Measurements from ENCODE around the gene PYM1.
A peak's percentile ranks its signal among the peaks of the same experiment; 100 is the strongest.

Gene PYM1

GRCh38 chr12:55927588-55928502, at the start of gene PYM1:
TSS of gene PYM1 (minus strand) at chr12:55927894. CDS start at chr12:55927761, 133 bp downstream.
- peak; percentile 87 for DNase-seq

- DNase-seq, result no peak
Observed at GRCh38 chr12:55974308-55974730, 46.6 kb upstream of the PYM1 start.

- DNase-seq, result peak; percentile 99
Observed at GRCh38 chr12:55973599-55974307, 46.1 kb upstream of the PYM1 start, which contains the start of gene RAB5B. TSS of gene RAB5B (plus strand) at chr12:55974078. CDS start at chr12:55986961, 12,883 bp downstream.

GRCh38 chr12:55972911-55973598, 45.4 kb upstream of the PYM1 start:
- DNase-seq, result no peak

DNA sequence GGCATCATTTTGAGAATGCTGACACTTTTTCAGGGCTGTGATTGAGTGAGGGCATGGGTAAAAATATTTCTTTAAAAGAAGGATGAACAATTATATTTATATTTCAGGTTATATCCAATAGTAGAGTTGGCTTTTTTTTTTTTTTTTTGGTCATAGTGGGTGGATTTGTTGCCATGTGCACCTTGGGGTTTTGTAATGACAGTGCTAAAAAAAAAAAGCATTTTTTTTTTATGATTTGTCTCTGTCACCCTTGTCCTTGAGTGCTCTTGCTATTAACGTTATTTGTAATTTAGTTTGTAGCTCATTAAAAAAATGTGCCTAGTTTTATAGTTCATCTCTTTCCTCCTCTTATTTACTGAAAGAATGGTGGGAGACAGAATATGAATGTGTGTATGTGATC, 44.8 kb upstream of the PYM1 start:
- DNase-seq, result no peak

DNA sequence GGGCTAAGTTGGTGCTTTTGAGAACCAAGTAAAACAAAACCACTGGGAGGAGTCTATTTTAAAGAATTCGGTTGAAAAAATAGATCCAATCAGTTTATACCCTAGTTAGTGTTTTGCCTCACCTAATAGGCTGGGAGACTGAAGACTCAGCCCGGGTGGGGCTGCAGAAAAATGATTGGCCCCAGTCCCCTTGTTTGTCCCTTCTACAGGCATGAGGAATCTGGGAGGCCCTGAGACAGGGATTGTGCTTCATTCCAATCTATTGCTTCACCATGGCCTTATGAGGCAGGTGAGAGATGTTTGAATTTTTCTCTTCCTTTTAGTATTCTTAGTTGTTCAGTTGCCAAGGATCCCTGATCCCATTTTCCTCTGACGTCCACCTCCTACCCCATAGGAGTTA, 44.3 kb upstream of the PYM1 start:
- no peak for DNase-seq

GRCh38 chr12:55970775-55971174, 43.1 kb upstream of the PYM1 start:
- no peak for DNase-seq

- DNase-seq, result no peak
Observed at GRCh38 chr12:55969356-55969755, 41.7 kb upstream of the PYM1 start.

- DNase-seq, result peak; percentile 95
Observed at GRCh38 chr12:55966408-55967281, 39.0 kb upstream of the PYM1 start, which contains the start of gene CDK2. TSS of gene CDK2 (plus strand) at chr12:55966830. CDS start at chr12:55967009, 179 bp downstream.

DNA sequence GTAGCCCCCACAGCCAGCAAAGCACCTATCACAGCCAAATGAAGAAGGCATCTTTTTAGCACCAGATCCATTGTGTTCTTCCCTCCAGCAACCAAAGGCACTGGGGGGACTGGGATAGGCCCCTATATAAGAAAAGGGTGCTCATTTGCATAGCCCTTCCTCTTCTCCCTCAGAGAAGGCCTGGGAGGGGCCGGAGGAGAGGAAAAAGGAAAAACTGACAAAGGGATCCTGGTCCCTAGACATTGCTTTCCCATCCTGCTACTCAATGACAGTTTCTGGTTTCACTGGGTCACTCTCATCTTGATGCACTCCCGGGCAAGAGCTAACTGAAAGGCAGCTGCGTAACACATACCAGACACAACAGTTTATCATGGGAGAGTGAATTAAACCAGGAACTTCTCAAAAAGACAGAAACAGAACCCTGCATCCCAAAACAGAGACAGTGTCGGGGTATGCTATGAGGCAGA, 38.3 kb upstream of the PYM1 start, which contains the start of gene PMEL:
PMEL (minus strand) TSS at position 102 of the 467 bp plus-strand sequence; CDS start at position 71, 31 bp downstream.
- no peak for DNase-seq

DNA sequence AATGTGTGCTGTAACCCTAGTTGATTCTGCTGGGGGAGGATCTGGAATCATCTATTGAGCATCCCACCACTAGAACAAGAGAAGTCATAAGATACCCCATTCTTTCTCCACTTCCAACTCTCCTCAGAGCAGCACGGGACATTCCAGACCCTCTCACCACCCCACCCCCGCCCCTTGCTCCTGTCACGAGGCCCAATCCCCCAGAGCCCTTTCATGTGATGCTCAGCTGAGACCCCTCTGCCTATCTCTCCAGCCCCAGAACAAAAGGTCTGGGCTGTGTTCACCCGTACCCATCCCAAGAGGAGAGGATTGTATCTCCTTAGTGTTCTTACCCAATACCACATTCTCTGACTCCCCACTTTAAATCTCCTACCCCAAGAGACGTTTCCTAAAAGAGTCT, 37.5 kb upstream of the PYM1 start:
- DNase-seq, result no peak

DNA sequence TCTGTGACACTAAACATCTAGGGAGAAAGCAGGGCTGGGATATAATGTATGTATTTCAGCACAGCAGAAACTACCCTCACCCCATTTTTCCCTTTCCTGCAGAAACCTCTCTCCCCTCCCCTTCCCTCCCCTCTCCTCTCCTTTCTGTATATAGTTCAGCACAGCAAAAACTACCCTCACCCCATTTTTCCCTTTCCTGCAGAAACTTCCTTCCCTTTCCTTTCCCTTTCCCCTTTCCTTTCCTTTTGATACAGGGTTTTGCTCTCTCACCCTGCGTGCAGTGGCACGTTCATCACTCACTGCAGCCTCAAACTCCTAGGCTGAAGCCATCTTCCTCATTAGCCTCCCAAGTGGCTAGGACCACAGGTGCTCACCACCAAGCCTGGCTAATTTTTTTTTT, 36.1 kb upstream of the PYM1 start:
- DNase-seq, result no peak

GRCh38 chr12:55957106-55957859, 29.6 kb upstream of the PYM1 start:
- DNase-seq, result no peak

DNA sequence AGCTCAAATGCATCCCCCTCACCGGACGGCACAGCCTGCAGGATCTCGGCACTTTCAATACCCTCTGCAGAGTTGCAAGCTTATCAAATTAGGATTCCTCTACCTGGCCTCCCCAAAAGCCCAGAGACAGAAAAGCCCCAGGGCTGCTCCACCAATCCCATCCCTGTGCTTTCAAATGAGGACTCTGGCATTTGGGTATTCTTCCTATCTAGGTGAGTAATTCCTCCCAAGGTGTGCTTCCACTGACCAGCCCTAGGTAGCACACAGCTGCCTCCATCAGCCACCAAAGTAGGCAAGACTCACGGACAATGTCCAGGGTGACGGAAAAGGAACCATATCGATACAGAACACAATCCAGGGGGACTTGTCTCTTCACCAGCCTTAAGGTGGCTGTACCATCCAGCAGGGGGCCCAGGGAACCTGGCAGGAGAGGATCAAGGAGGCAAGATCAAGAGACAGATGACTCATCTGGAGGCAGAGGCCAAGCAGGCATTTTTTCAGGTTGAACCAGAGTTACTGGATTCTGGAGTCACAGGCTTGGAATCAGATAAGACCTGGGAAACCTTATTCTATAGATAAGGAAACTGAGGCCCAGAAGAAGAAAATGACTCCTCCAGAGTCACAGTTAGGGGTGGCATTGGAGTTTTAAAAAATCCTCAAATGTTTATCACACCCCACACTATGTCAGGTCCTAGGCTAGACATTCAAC, 28.3 kb upstream of the PYM1 start:
- DNase-seq, result peak; percentile 81

- no peak for DNase-seq
Observed at GRCh38 chr12:55955344-55955743, 27.6 kb upstream of the PYM1 start.

- DNase-seq, result no peak
Observed at GRCh38 chr12:55946553-55946952, 18.9 kb upstream of the PYM1 start.

- DNase-seq, result no peak
Observed at GRCh38 chr12:55942577-55943136, 15.0 kb upstream of the PYM1 start.

GRCh38 chr12:55942055-55942454, 14.4 kb upstream of the PYM1 start:
- no peak for DNase-seq

- DNase-seq, result peak; percentile 92
Observed at GRCh38 chr12:55940065-55940732, 12.5 kb upstream of the PYM1 start.

Measured in activated effector memory CD4-positive, alpha-beta T cell treated with anti-CD3 and anti-CD28 coated beads, Interleukin-2, amount 50 U/mL, for 16 hours (primary cell).